NB4 (cell line): ENCODE measurements around the gene CISD3.

ENCODE experiments used
- DNase-seq: peaks from one replicate; pipeline ENCODE4 v3.0.0; 2010; ENCODE audit warnings: low read depth
- H3K4me3 ChIP-seq: one replicate; pipeline ENCODE4 v1.5.1; 2011; ENCODE audit warnings: mild to moderate bottlenecking, low read depth, low read length, moderate library complexity
- MYC ChIP-seq: IDR thresholded peaks from 2 replicates; pipeline ENCODE4 v1.6.1; 2011; ENCODE audit warnings: low read depth, low read length
- POLR2A ChIP-seq: IDR thresholded peaks from 2 replicates; pipeline ENCODE4 v1.6.1; 2011; ENCODE audit warnings: mild to moderate bottlenecking; ENCODE audit not compliant: insufficient read length; ENCODE audit errors: extremely low read depth
- TF ChIP-seq, protein P1 (sequence below): IDR thresholded peaks from one replicate; pipeline ENCODE4 v1.5.1; 2012; ENCODE audit warnings: low read depth, low read length
- TF ChIP-seq, protein P2 (sequence below): IDR thresholded peaks from 2 replicates; pipeline ENCODE4 v1.6.1; 2011; ENCODE audit warnings: low read depth, low read length

Gene CISD3

DNA sequence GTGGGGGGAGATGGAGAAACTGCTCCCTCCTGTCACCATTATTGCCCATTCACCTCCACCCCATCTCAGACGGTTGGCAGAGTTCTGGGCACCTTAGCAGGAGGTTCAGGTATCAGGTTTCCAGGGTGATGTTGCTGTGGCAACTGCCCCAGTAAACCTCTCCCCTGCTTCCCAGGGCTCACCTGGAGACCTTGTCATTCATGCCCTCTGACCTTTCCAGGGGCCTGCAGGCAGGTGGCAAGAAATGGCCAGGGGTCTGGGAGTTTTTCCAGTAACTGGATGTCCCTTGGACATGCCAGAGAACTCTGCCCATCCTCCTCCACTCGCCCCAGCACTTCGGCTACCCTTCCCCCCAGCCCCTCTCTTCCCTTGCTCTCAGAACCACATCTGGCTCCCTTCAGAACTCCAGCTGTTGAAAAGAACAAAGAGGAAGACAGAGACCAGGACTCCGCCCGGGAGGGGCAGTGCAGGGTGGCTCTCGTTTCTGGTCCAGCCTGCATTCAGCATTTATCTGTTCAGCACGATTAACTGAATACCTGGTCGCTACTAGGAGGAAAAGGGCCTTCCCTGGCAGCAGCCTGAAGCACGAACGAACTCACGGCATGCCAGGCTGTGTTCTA is 16.6 kb upstream of the CISD3 start:
- TF ChIP-seq, protein P1, sequence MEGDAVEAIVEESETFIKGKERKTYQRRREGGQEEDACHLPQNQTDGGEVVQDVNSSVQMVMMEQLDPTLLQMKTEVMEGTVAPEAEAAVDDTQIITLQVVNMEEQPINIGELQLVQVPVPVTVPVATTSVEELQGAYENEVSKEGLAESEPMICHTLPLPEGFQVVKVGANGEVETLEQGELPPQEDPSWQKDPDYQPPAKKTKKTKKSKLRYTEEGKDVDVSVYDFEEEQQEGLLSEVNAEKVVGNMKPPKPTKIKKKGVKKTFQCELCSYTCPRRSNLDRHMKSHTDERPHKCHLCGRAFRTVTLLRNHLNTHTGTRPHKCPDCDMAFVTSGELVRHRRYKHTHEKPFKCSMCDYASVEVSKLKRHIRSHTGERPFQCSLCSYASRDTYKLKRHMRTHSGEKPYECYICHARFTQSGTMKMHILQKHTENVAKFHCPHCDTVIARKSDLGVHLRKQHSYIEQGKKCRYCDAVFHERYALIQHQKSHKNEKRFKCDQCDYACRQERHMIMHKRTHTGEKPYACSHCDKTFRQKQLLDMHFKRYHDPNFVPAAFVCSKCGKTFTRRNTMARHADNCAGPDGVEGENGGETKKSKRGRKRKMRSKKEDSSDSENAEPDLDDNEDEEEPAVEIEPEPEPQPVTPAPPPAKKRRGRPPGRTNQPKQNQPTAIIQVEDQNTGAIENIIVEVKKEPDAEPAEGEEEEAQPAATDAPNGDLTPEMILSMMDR: no peak
- TF ChIP-seq POLR2A (no peak), MYC (no peak)
- TF ChIP-seq, protein P2, sequence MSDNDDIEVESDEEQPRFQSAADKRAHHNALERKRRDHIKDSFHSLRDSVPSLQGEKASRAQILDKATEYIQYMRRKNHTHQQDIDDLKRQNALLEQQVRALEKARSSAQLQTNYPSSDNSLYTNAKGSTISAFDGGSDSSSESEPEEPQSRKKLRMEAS: no peak
- H3K4me3 ChIP-seq: no peak overlapping the region
- DNase-seq: no peak

DNA sequence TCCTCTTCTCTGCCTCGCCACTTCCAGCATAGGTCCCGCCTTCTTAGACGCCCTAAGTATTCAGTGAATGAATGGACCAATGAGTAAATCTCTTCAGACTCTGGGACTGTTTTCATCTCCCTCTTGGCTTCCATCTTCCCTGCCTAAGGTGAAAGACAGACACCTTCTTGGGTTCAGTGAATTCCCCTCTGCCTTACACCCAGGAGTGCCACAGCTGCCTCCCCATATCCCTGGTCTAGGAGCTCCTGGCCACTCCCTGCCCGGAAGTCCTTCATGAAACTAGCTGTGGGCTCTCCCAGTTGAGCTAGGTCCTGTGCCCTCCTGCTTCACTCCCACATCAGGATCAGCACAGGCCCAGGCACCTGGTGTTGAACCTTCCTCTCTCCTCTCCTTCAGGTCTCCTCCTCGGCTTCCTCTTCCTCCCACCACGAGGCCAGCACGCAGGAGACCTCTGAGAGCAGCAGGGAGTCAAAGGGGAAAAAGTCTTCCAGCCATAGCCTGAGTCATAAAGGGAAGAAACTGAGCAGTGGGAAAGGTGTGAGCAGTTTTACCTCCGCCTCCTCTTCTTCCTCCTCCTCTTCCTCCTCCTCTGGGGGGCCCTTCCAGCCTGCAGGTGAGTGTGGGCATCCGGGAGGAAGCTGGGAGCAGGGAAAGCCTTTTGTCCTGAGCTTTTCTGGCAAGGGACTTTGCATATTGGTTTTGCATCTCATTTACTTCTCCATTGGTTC is 14.8 kb upstream of the CISD3 start:
- TF ChIP-seq MYC (no peak), POLR2A (no peak)
- TF ChIP-seq, protein P2: no peak
- TF ChIP-seq, protein P1: no peak
- no peak for DNase-seq
- H3K4me3 ChIP-seq: no peak overlapping the region

DNA sequence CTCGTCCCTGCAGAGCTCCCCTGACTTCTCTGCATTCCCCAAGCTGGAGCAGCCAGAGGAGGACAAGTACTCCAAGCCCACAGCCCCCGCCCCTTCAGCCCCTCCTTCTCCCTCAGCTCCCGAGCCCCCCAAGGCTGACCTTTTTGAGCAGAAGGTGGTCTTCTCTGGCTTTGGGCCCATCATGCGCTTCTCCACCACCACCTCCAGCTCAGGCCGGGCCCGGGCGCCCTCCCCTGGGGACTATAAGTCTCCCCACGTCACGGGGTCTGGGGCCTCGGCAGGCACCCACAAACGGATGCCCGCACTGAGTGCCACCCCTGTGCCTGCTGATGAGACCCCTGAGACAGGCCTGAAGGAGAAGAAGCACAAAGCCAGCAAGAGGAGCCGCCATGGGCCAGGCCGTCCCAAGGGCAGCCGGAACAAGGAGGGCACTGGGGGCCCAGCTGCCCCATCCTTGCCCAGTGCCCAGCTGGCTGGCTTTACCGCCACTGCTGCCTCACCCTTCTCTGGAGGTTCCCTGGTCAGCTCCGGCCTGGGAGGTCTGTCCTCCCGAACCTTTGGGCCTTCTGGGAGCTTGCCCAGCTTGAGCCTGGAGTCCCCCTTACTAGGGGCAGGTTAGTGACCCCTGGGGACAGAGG is 13.7 kb upstream of the CISD3 start:
- TF ChIP-seq MYC: no peak
- no peak for TF ChIP-seq POLR2A
- TF ChIP-seq, protein P2: no peak
- TF ChIP-seq, protein P1: no peak

DNA sequence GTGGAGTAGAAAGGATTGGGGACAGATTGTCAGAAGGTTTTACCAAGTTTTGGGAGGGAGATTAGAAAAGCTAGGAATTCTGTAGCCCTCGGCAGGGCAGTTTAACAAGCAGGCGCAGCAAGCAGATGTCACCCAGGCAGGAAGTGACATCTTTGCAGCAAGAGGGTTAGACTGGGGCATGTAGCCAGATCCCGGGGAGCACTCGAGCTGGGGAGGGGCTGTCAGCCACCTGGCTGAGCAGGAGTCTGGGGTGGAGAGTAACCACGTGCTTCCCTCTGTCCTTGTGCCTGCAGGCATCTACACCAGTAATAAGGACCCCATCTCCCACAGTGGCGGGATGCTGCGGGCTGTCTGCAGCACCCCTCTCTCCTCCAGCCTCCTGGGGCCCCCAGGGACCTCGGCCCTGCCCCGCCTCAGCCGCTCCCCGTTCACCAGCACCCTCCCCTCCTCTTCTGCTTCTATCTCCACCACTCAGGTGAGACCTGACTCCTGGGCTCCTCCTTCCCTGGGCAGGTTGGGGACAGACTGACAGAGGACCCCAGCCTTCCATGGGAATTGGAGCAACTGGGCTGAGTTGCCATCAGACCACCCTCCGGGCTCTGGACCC is 12.9 kb upstream of the CISD3 start:
- no peak for DNase-seq
- TF ChIP-seq, protein P2: no peak
- TF ChIP-seq, protein P1: no peak
- no peak for TF ChIP-seq POLR2A
- TF ChIP-seq MYC: no peak

More for the DNA sequence above, 13.7 kb upstream of the CISD3 start:
- DNase-seq: no peak
- no peak overlapping the region for H3K4me3 ChIP-seq

DNA sequence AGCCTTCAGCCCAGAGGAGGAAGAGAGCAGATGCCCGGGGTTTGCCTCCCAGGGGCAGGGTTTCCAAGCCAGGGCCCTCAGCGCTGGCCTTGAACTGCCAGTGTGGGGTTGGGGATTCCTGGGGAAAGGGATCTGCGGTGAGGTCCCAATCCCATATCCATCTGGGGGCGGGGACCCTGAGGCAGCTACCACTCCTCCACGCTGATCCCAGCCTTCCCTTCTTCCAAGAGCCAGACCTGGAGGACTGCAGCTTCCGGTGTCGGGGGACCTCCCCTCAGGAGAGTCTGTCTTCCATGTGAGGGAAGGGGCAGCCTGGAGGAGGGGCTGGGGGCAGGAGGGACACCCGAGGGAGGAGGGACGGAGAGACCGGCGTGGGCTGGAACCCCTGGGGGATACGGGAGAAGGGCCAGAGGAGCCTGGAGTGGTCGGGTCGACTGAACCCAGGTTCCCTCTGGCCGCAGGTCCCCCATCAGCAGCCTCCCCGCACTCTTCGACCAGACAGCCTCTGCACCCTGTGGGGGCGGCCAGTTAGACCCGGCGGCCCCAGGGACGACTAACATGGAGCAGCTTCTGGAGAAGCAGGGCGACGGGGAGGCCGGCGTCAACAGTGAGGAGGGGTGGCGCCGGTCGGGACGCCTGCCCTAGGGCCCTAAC is 10.7 kb upstream of the CISD3 start:
- no peak overlapping the region for H3K4me3 ChIP-seq
- TF ChIP-seq MYC (no peak), POLR2A (no peak)
- TF ChIP-seq, protein P2: no peak
- TF ChIP-seq, protein P1: no peak

More for the DNA sequence above, 12.9 kb upstream of the CISD3 start:
- H3K4me3 ChIP-seq: no peak overlapping the region

More for the DNA sequence above, 10.7 kb upstream of the CISD3 start:
- DNase-seq: no peak
